Large intestine (tissue), 3 donors: ENCODE measurements around the gene MAML3. TPM values are rescaled to one million over a fixed set of nuclear protein-coding genes. Genes with fewer than 3 reads are reported as not detected.
A peak's percentile ranks its signal among the peaks of the same experiment; 100 is the strongest.

Source experiments
- DNase-seq, 2 donors: peaks; one replicate each; pipeline versions ENCODE4 v3.0.0 to v3.0.0-alpha.2; 2013
- H3K27ac ChIP-seq: one replicate; pipeline ENCODE4 v1.5.1; 2013; ENCODE audit warnings: low read length
- H3K27me3 ChIP-seq: 2 replicates; pipeline ENCODE4 v1.6.1; 2013; ENCODE audit warnings: low read length; ENCODE audit not compliant: control insufficient read depth, insufficient read depth
- H3K36me3 ChIP-seq: 2 replicates; pipeline ENCODE4 v1.6.1; 2013; ENCODE audit warnings: low read length; ENCODE audit not compliant: control insufficient read depth, insufficient read depth
- H3K4me1 ChIP-seq: one replicate; pipeline ENCODE4 v1.6.1; 2013; ENCODE audit warnings: low read length; ENCODE audit not compliant: control insufficient read depth, insufficient read depth
- H3K4me3 ChIP-seq: one replicate; pipeline ENCODE4 v1.5.1; 2013; ENCODE audit warnings: low read length
- H3K9me3 ChIP-seq: one replicate; pipeline ENCODE4 v1.6.1; 2013; ENCODE audit warnings: mild to moderate bottlenecking, low read depth, low read length, moderate library complexity; ENCODE audit not compliant: control insufficient read depth
- WGBS: methylation state at CpG from one replicate; pipeline ENCODE4 v1.1.5; 2013; ENCODE audit warnings: low lambda C conversion rate; ENCODE audit not compliant: insufficient coverage; 5-methylcytosine and 5-hydroxymethylcytosine counted together
- polyA plus RNA-seq: library from polyadenylated mRNA; unstranded; fragments of 120-200 nt; gene quantifications from one replicate; pipeline ENCODE4 v1.2.1, GENCODE V29; 2013

MAML3 gene
- polyA plus RNA-seq, 1 donor: 10.6 TPM

- no peak overlapping the region for H3K4me3 ChIP-seq
- no CpG with 5 or more reads among the region's 3 CpGs for WGBS
- H3K27me3 ChIP-seq: no peaks in the 10 kb centered on the region
- no peak overlapping the region for H3K27ac ChIP-seq
- no peaks in the 10 kb centered on the region for H3K36me3 ChIP-seq
- H3K9me3 ChIP-seq: no peaks in the 10 kb centered on the region
- no peaks in the 10 kb centered on the region for H3K4me1 ChIP-seq
- DNase-seq: no peak
Observed at GRCh38 chr4:139934708-139935195, 219.2 kb downstream of the MAML3 start.

DNA sequence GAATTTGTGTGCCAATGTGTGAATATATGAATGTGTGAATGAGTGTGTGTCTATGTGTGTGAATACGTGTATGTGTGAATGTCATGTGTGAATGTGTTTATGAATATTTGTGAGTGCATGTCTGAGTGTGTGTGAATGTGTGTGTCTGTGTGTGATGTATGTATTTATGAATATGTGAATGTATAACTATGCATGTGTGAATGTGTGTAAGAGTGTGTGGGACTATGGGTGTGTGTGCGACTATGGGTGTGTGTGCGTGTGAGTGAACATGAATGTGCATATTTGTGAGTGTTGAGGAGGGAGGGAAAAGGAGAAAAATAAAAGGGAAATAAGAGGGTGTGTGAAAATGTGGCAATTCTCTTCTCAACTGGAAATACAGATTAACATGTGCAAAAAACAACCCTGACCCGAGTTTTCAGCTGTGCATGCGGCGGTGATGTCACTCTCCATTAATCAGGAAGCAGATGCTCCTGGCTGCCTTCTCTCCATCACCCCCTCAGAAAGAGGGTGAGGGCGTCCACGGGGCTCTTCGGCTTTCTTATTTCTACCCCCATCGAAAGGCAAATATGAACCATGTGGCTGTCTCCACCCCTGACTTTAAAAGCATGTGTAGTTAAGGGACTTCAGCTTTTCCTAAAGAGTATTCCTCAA lies 219.8 kb downstream of the MAML3 start:
- Histone ChIP-seq H3K27me3 (no peaks in the 10 kb centered on the region), H3K9me3 (no peaks in the 10 kb centered on the region), H3K4me1 (no peaks in the 10 kb centered on the region), H3K27ac (peak overlapping the region; percentile 32), H3K36me3 (no peaks in the 10 kb centered on the region), H3K4me3 (no peak overlapping the region)
- WGBS: 100% methylated on average over 2 of the region's 10 CpGs
- DNase-seq: no peak

GRCh38 chr4:139933541-139933940 lies 220.4 kb downstream of the MAML3 start:
- WGBS: 50% methylated on average over 1 of the region's 5 CpGs
- H3K36me3 ChIP-seq: no peaks in the 10 kb centered on the region
- H3K9me3 ChIP-seq: no peaks in the 10 kb centered on the region
- H3K4me3 ChIP-seq: no peak overlapping the region
- H3K27ac ChIP-seq: peak overlapping the region; percentile 32
- DNase-seq: peak in 1 of 2 donors; percentile 31
- H3K27me3 ChIP-seq: no peaks in the 10 kb centered on the region
- no peaks in the 10 kb centered on the region for H3K4me1 ChIP-seq

DNA sequence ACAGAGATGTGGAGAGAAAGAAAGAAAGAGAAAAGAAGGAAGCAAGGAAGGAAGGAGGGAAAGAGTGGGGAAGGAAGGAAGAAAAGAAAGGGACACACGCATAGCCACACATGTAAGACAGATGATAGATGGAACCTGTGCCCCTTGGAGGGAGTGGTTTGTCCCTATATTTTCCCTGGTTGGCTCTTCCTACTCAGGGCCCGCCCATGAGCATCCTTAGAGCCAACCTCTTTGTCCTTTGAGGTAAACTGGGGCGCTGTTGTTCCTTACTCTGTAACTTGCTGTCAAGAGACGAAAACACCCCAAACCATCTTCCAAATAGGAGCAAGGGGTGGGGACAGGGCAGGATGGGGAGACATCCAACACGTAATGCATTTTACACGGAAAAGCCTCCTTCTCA lies 220.9 kb downstream of the MAML3 start:
- Histone ChIP-seq H3K9me3 (no peaks in the 10 kb centered on the region), H3K27me3 (no peaks in the 10 kb centered on the region), H3K36me3 (no peaks in the 10 kb centered on the region), H3K4me3 (no peak overlapping the region), H3K4me1 (no peaks in the 10 kb centered on the region), H3K27ac (no peak overlapping the region)
- WGBS: 90% methylated on average over 2 of the region's 6 CpGs
- no peak for DNase-seq

GRCh38 chr4:139924782-139925181 lies 229.2 kb downstream of the MAML3 start:
- H3K27ac ChIP-seq: no peak overlapping the region
- H3K9me3 ChIP-seq: no peaks in the 10 kb centered on the region
- 100% methylated on average over 1 of the region's 5 CpGs for WGBS
- peaks cover 11% of the 10 kb centered on the region for H3K4me1 ChIP-seq
- H3K4me3 ChIP-seq: no peak overlapping the region
- no peaks in the 10 kb centered on the region for H3K27me3 ChIP-seq
- H3K36me3 ChIP-seq: no peaks in the 10 kb centered on the region
- no peak for DNase-seq

DNA sequence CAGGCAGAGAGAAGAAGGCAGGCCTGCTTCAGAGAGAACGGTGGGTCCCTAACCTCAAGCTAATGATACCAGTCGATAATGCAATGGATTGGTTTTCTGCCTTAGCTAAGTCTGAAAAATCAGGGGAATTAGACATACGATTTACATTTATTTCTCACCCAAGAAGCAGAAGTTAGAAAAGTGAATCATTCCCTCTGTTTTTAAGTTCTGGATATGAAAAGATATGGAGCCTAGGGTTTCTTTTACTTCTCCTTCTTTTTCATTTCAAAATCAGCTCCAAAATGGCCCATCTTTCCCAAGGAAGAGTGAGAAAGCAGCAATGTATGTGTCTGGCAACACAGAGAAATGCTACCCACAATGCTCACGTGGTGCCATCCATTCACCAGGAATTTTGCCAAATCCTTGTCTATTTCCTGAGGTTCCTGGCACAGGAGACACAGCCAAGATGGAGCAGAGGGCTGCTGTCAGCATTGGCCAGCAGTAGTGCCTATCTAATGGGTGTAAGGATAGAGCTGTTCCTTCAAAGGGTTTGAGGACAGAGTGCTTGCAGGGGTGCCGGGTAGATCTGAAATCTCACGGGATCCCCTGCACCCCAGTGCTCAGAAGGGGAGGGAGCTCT lies 231.5 kb downstream of the MAML3 start:
- Histone ChIP-seq H3K27me3 (no peaks in the 10 kb centered on the region), H3K27ac (no peak overlapping the region), H3K4me1 (peaks cover 11% of the 10 kb centered on the region), H3K9me3 (no peaks in the 10 kb centered on the region), H3K36me3 (no peaks in the 10 kb centered on the region), H3K4me3 (no peak overlapping the region)
- 100% methylated on average over 2 of the region's 6 CpGs for WGBS
- no peak for DNase-seq

DNA sequence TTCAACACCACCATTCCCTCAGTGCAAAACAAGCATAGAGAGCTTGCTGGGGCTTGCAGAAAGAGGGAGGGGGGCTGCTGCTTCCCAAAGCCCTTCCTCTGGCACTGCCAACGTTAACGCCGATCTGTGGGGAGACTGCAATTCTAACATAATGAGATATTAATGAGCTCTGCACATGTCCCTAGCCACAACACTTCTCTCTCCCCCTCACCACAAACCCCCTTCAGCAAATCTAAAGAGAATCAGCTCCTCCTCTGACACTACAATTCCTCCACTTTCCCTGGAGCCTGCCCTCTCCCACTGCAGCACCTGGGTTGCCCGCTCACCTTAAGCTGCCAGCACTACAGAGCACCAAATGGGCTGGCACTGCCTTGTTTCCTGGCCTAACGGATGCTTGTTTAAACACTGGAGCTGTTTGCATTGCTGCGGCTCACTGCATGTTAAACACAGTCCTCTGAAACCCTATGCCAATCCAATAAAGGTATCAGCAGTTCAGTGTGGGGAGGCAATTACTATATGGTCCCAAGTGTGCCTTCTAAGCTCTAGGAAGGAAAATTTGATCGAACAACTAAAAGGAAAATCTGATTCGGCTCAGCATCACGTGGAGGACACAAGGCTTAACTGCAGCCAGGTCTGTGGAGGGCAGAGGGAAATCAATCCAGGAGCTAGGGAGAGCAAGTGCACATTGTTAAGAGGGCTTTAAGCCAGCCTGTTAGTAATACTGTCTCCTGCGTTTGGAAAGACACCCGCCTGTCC lies 232.4 kb downstream of the MAML3 start:
- DNase-seq: peak in 1 of 2 donors; percentile 18
- WGBS: no CpG with 5 or more reads among the region's 11 CpGs
- H3K36me3 ChIP-seq: no peaks in the 10 kb centered on the region
- no peak overlapping the region for H3K4me3 ChIP-seq
- H3K9me3 ChIP-seq: no peaks in the 10 kb centered on the region
- no peaks in the 10 kb centered on the region for H3K27me3 ChIP-seq
- H3K27ac ChIP-seq: peak overlapping the region; percentile 52
- H3K4me1 ChIP-seq: peaks cover 11% of the 10 kb centered on the region

- Histone ChIP-seq H3K27me3 (no peaks in the 10 kb centered on the region), H3K9me3 (no peaks in the 10 kb centered on the region), H3K4me3 (no peak overlapping the region), H3K36me3 (no peaks in the 10 kb centered on the region), H3K27ac (peak overlapping the region; percentile 52), H3K4me1 (peaks cover 11% of the 10 kb centered on the region)
- WGBS: no CpG with 5 or more reads among the region's 3 CpGs
- no peak for DNase-seq
Observed at GRCh38 chr4:139920486-139921002, 233.4 kb downstream of the MAML3 start.

GRCh38 chr4:139919521-139919920 lies 234.5 kb downstream of the MAML3 start:
- DNase-seq: no peak
- Histone ChIP-seq H3K4me3 (no peak overlapping the region), H3K36me3 (no peaks in the 10 kb centered on the region), H3K27me3 (no peaks in the 10 kb centered on the region), H3K9me3 (no peaks in the 10 kb centered on the region), H3K27ac (peak overlapping the region; percentile 45), H3K4me1 (peaks cover 11% of the 10 kb centered on the region)
- WGBS: no CpG with 5 or more reads among the region's 3 CpGs

DNA sequence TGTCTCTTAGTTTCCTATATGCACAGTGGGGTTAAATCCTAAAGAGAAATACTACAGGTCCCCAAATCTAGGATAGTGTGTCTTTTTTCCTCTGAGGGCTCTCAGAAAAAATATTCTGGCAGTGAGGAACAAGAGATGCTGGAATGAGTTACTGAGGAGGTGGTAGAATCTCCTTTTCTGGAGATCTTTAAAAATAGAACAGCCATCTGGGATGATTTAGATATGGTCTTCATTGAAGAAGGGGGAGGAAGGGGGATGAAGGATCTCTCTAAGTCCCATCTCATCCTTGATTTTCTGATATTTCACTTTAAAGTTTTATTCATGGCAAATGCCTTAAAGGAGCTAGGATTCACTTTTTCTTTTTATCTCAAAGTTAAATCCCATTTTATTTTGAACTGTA lies 235.0 kb downstream of the MAML3 start:
- H3K9me3 ChIP-seq: no peaks in the 10 kb centered on the region
- no peaks in the 10 kb centered on the region for H3K27me3 ChIP-seq
- H3K4me1 ChIP-seq: peaks cover 13% of the 10 kb centered on the region
- peak overlapping the region; percentile 45 for H3K27ac ChIP-seq
- H3K4me3 ChIP-seq: no peak overlapping the region
- no peak for DNase-seq
- no peaks in the 10 kb centered on the region for H3K36me3 ChIP-seq
